Activated effector memory CD4-positive, alpha-beta T cell treated with Interleukin-2 at 50 U/mL for 16 hours (primary cell): ENCODE measurements around the gene SLC13A4.
"Not testable (repeated sequence)": the region's sequence is repeated elsewhere in the genome, so short reads cannot be mapped to it uniquely, and the experiment has no call there.

Source experiments
- DNase-seq: peaks from one replicate; pipeline ENCODE4 v3.0.0-alpha.2; 2020

SLC13A4 gene

GRCh38 chr7:135716677-135717238 is 11.2 kb downstream of the SLC13A4 start:
- DNase-seq = no peak

- no peak for DNase-seq
Observed at GRCh38 chr7:135715673-135716072, 12.3 kb downstream of the SLC13A4 start.

GRCh38 chr7:135715055-135715522 is 12.9 kb downstream of the SLC13A4 start:
- no peak for DNase-seq

GRCh38 chr7:135714534-135715009 is 13.4 kb downstream of the SLC13A4 start:
- DNase-seq = no peak

GRCh38 chr7:135713836-135714470 is 14.0 kb downstream of the SLC13A4 start:
- DNase-seq = no peak

- DNase-seq = no peak
Observed at GRCh38 chr7:135712796-135713195, 15.2 kb downstream of the SLC13A4 start.

GRCh38 chr7:135712182-135712782 is 15.7 kb downstream of the SLC13A4 start:
- DNase-seq = no peak

GRCh38 chr7:135711139-135711469 is 16.9 kb downstream of the SLC13A4 start:
- DNase-seq = no peak

GRCh38 chr7:135710417-135711138 is 17.4 kb downstream of the SLC13A4 start:
- no peak for DNase-seq

- no peak for DNase-seq
Observed at GRCh38 chr7:135709508-135709907, 18.5 kb downstream of the SLC13A4 start.

GRCh38 chr7:135708041-135708440 is 19.9 kb downstream of the SLC13A4 start:
- DNase-seq = no peak

GRCh38 chr7:135707570-135707966 is 20.4 kb downstream of the SLC13A4 start:
- no peak for DNase-seq

GRCh38 chr7:135706858-135707569 is 21.0 kb downstream of the SLC13A4 start:
- DNase-seq = no peak

- no peak for DNase-seq
Observed at GRCh38 chr7:135706038-135706742, 21.8 kb downstream of the SLC13A4 start.

GRCh38 chr7:135704698-135705097 is 23.3 kb downstream of the SLC13A4 start:
- no peak for DNase-seq

- no peak for DNase-seq
Observed at GRCh38 chr7:135704074-135704473, 23.9 kb downstream of the SLC13A4 start.

GRCh38 chr7:135697276-135698049 is 30.5 kb downstream of the SLC13A4 start:
- DNase-seq = no peak

- no peak for DNase-seq
Observed at GRCh38 chr7:135693558-135693957, 34.4 kb downstream of the SLC13A4 start.

- DNase-seq = not testable (repeated sequence)
Observed at GRCh38 chr7:135692606-135693005, 35.4 kb downstream of the SLC13A4 start.

- DNase-seq = no peak
Observed at GRCh38 chr7:135692055-135692454, 35.9 kb downstream of the SLC13A4 start.

- no peak for DNase-seq
Observed at GRCh38 chr7:135690566-135690965, 37.4 kb downstream of the SLC13A4 start.

- DNase-seq = no peak
Observed at GRCh38 chr7:135687466-135687865, 40.5 kb downstream of the SLC13A4 start.
